ENCODE results near the gene ABAT.

ABAT gene

GRCh38 chr16:8819411-8820034 is 145.1 kb downstream of the ABAT start:
- no peak for DNase-seq (ENCODE audit: low read depth in 2 of 2)
- no peak overlapping the region for H3K4me3 ChIP-seq (replicated peaks in 1 of 2; ENCODE audit: low read depth in 2 of 2, low read length in 2 of 2)
- TF ChIP-seq CTCF (IDR thresholded peaks at IDR 0.05; ENCODE audit: low read depth, low read length), result no peak

- TF ChIP-seq CTCF (IDR thresholded peaks at IDR 0.05; ENCODE audit: low read depth, low read length), result no peak
Measured at GRCh38 chr16:8822403-8822802, 148.0 kb downstream of the ABAT start.

GRCh38 chr16:8826278-8826879 is 152.0 kb downstream of the ABAT start:
- no peak for TF ChIP-seq CTCF (IDR thresholded peaks at IDR 0.05; ENCODE audit: low read depth, low read length)
- DNase-seq (ENCODE audit: low read depth in 2 of 2), result no peak
- H3K4me3 ChIP-seq (replicated peaks in 1 of 2; ENCODE audit: low read depth in 2 of 2, low read length in 2 of 2), result no peak overlapping the region

More at GRCh38 chr16:8822403-8822802, 148.0 kb downstream of the ABAT start:
- no peak for DNase-seq (ENCODE audit: low read depth in 2 of 2)
- H3K4me3 ChIP-seq (replicated peaks in 1 of 2; ENCODE audit: low read depth in 2 of 2, low read length in 2 of 2), result no peak overlapping the region

GRCh38 chr16:8828541-8829165 is 154.2 kb downstream of the ABAT start:
- peak in 1 of 2 donors; percentile 54 for DNase-seq (ENCODE audit: low read depth in 2 of 2)
- no peak overlapping the region for H3K4me3 ChIP-seq (replicated peaks in 1 of 2; ENCODE audit: low read depth in 2 of 2, low read length in 2 of 2)
- TF ChIP-seq CTCF (IDR thresholded peaks at IDR 0.05; ENCODE audit: low read depth, low read length), result no peak

- no peak for TF ChIP-seq CTCF (IDR thresholded peaks at IDR 0.05; ENCODE audit: low read depth, low read length)
- DNase-seq (ENCODE audit: low read depth in 2 of 2), result no peak
- no peak overlapping the region for H3K4me3 ChIP-seq (replicated peaks in 1 of 2; ENCODE audit: low read depth in 2 of 2, low read length in 2 of 2)
Measured at GRCh38 chr16:8831450-8831849, 157.0 kb downstream of the ABAT start.

GRCh38 chr16:8831871-8832716 is 157.7 kb downstream of the ABAT start:
- no peak overlapping the region for H3K4me3 ChIP-seq (replicated peaks in 1 of 2; ENCODE audit: low read depth in 2 of 2, low read length in 2 of 2)
- TF ChIP-seq CTCF (IDR thresholded peaks at IDR 0.05; ENCODE audit: low read depth, low read length), result no peak
- no peak for DNase-seq (ENCODE audit: low read depth in 2 of 2)

Measured in cardiac fibroblast (primary cell).